Brain microvascular endothelial cell (primary cell): Measurements from ENCODE around the gene COL13A1.

ENCODE experiments used
- DNase-seq: peaks from one replicate; pipeline ENCODE4 v3.0.0-alpha.2; 2020
- H3K27ac ChIP-seq: fragments of 250-450 bp; sonication (Bioruptor Pico); 2 replicates; pipeline ENCODE4 v1.5.1; 2020; ENCODE audit warnings: mild to moderate bottlenecking, moderate library complexity
- H3K27me3 ChIP-seq: fragments of 250-450 bp; sonication (Bioruptor Pico); replicated peaks from 2 replicates; pipeline ENCODE4 v1.5.1; 2020; ENCODE audit warnings: mild to moderate bottlenecking
- H3K36me3 ChIP-seq: fragments of 250-450 bp; sonication (Bioruptor Pico); replicated peaks from 2 replicates; pipeline ENCODE4 v1.5.1; 2020; ENCODE audit warnings: mild to moderate bottlenecking
- H3K4me3 ChIP-seq: 2 replicates; pipeline ENCODE4 v1.5.1; 2011; ENCODE audit warnings: low read depth, mild to moderate bottlenecking, control low read depth, low read length, moderate library complexity
- in situ Hi-C: cut with HindIII; loops from 2 replicates; pipeline ENCODE4 v1.10.0; 2017; ENCODE audit warnings: low sequenced_read_pairs, low pct_ligation_motif_present
- TF ChIP-seq, protein P1 (sequence below): IDR thresholded peaks from 2 replicates; pipeline ENCODE4 v1.5.1; 2011; ENCODE audit warnings: low read depth, mild to moderate bottlenecking, moderate library complexity, low read length, control low read depth, inconsistent platforms; ENCODE audit errors: missing control alignments

Gene COL13A1

DNA sequence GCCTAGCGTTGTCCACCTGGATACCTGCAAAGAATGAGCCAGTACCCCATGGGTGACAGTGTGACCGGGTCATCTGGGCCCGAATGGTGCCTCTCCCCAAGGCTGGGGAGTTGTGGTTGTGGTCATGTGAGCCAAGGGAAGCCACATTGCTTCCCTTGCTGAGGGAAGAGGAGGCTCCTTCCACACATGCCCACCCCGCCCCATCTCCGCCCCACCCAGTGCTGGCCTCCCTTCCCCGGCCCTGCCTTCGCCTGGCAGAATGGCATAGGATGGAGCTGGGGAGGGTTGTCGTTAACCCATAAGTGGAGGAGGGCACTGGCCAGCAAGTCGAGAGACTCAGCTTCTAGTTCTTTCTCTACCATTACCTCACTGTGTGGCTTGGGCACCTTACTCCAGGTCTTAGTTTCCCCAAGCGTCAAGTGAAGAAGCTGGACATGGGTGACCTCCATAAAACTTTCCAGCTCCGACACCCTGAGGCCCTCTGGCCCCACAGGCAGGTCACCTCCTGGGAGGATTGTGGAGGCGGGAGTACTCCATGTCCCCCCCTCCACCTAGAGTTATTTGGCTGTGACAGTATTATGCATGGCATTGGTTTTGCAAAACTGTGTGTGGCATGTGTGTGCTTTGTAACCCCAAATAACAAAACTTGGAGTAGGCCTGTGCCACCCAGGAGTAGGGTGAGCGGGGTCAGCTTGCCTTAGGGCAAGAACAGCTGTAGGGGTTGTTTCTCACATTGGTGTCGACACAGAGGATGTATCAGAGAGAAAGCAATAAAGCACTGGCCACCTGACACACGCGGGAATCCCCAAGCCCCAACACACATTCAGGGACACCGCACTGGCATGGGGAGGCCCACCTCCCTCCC is 160.4 kb downstream of the COL13A1 start:
- no peak for DNase-seq
- no peak overlapping the region for H3K4me3 ChIP-seq

DNA sequence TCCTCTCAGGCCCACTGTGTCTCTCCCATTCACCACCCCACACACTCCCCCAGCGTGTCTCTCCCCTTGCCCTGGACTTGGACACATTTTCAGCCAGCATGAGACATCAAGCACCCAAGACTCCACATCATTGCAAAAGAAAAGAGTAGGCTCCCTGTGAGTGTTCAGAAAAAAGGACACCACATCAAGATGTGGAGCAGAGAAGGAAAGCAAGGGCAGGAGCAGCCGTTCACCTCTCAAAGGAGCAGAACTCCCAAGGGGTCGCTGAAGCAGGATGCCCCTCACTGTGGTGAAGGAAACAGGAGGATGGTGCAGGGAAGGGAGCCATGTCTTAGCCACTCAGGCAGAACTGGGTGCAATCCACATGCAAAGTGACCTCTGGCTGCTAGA is 161.0 kb downstream of the COL13A1 start:
- in situ Hi-C loops = no loop called here
- Histone ChIP-seq H3K36me3 (no peaks in the 10 kb centered on the region), H3K4me3 (no peak overlapping the region), H3K27ac (no peak overlapping the region), H3K27me3 (no peaks in the 10 kb centered on the region)
- TF ChIP-seq, protein P1, sequence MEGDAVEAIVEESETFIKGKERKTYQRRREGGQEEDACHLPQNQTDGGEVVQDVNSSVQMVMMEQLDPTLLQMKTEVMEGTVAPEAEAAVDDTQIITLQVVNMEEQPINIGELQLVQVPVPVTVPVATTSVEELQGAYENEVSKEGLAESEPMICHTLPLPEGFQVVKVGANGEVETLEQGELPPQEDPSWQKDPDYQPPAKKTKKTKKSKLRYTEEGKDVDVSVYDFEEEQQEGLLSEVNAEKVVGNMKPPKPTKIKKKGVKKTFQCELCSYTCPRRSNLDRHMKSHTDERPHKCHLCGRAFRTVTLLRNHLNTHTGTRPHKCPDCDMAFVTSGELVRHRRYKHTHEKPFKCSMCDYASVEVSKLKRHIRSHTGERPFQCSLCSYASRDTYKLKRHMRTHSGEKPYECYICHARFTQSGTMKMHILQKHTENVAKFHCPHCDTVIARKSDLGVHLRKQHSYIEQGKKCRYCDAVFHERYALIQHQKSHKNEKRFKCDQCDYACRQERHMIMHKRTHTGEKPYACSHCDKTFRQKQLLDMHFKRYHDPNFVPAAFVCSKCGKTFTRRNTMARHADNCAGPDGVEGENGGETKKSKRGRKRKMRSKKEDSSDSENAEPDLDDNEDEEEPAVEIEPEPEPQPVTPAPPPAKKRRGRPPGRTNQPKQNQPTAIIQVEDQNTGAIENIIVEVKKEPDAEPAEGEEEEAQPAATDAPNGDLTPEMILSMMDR = no peak
- no peak for DNase-seq

More for the DNA sequence above, 160.4 kb downstream of the COL13A1 start:
- TF ChIP-seq, protein P1 = no peak
- in situ Hi-C loops = no loop called here
- H3K36me3 ChIP-seq = peaks cover 4% of the 10 kb centered on the region
- H3K27me3 ChIP-seq = no peaks in the 10 kb centered on the region
- H3K27ac ChIP-seq = no peak overlapping the region

DNA sequence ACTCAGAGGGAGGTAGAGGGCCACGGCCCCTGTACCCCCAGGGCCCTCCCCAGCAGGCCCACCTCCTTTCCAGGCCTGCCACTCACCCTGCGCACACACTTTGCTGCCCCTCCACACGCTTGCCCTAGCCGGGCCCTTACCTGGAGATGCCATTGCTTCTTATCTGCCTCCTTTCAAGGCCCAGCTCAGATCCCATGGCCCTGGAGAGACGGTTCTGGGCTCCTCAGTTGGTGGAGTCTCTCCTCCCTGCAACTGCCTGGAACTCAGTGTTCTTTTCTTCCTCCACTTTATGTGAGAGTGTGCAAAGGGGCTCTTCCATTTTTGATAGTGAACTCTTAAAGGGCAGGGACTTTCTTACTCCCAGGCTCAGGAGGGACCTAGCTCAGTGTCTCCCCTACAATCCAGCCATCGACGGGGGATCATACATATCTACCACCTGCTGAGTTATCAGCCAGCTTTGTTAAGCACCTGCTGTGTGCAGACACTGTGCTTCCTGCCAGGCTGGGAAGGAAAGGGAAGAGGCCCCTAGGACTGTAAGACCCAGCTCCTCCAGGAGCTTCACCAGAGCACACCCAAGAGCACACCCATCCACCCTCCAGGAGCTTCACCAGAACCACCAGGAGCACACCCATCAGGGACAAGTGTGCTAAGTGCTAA is 161.6 kb downstream of the COL13A1 start:
- H3K27me3 ChIP-seq = no peaks in the 10 kb centered on the region
- no peak overlapping the region for H3K27ac ChIP-seq
- H3K36me3 ChIP-seq = no peaks in the 10 kb centered on the region
- DNase-seq = no peak
- H3K4me3 ChIP-seq = no peak overlapping the region
- TF ChIP-seq, protein P1 = no peak
- in situ Hi-C loops = no loop called here

DNA sequence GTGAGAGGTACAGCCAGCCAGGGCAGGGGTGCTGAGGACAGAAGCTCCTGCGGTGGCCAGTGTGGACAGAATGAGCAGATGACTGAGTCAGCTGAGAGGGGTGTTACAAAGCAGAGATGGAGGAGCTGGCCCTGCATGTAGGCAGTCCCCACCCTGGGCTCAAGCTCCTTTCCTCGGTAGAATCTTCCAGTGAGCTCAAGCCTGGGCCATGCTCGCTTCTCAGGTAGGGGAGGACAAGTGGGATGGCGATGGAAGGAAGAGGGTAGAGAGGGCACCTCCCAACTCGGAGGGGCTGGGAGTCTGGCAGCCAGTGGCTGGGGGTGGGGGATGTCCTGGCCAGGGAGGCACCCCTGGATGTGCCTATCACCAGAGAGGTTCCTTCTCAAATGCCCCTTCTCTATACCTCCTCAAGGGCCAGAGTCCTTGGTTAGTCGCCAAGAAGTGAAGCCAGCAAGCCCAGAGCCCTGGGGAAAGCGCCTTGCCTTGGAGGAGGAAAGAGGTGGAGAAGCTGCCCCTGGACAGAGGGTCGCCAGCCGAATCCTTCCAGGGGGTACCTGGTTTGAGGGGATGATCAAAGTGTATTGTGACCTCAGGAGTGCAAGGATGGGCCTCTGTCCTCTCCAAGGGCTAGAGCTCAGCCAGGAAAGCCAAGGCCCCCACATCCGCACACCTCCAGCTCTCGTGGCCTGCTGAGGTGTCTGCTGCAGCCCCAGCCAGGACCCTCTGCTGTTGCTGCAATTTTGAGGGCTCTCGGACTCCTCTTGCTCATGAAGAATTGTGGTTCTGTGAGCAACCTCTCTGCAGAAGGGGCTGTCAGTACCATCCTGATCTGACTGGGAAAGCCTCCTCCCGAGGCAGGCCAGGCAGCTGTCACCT is 162.4 kb downstream of the COL13A1 start:
- H3K36me3 ChIP-seq = no peaks in the 10 kb centered on the region
- in situ Hi-C loops = no loop called here
- TF ChIP-seq, protein P1 = no peak
- H3K27ac ChIP-seq = no peak overlapping the region
- no peak overlapping the region for H3K4me3 ChIP-seq
- DNase-seq = no peak
- no peaks in the 10 kb centered on the region for H3K27me3 ChIP-seq

DNA sequence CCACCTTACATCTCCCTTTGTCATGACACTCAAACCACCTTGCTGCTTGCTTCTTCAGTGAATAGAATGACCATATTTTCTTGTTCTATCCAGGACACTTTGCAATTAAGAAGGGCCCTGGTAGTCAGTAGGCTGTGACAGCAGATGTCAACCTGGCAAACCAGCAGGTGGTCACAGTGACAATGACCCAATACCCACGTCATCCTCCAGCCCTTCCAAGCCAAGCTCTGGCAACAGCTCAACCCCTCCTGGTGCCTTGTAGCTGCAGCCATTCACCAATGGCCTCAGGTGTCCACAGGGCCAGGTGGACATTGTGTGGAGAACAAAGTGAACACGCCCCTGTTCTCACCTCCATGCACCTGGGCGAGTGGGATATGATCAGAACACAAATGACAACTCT is 163.4 kb downstream of the COL13A1 start:
- Histone ChIP-seq H3K4me3 (no peak overlapping the region), H3K27me3 (no peaks in the 10 kb centered on the region), H3K36me3 (no peaks in the 10 kb centered on the region), H3K27ac (no peak overlapping the region)
- DNase-seq = no peak
- TF ChIP-seq, protein P1 = no peak
- in situ Hi-C loops = no loop called here
